A673 (cell line): ENCODE results near the gene SPDL1. TPM values are rescaled to one million over a fixed set of nuclear protein-coding genes. Genes with fewer than 3 reads are reported as not detected.

Experiments
- BruUV-seq: library from RNA; stranded (reverse); fragments of 400-500 nt; replicated peaks from 2 replicates; lab custom pipeline; 2021; lab: Mats Ljungman, UMichigan
- CTCF ChIA-PET: fragments of 300-600 bp; sonication (Branson Sonifier 250); formaldehyde crosslinking; loops from one replicate; lab custom pipeline; 2022; ENCODE audit warnings: antibody characterized with exemption; lab: Charles Lee
- POLR2A ChIA-PET: fragments of 300-600 bp; sonication (Branson Sonifier 250); formaldehyde crosslinking; loops from one replicate; lab custom pipeline; 2022; ENCODE audit warnings: antibody characterized with exemption; ENCODE audit not compliant: low non-redundant PET; lab: Charles Lee
- DNase-seq: peaks from one replicate; pipeline ENCODE4 v3.0.0-alpha.2; 2015; ENCODE audit warnings: low spot score
- H3K27ac ChIP-seq: fragments of 200-600 bp; sonication (generic); 2 replicates; pipeline ENCODE4 v1.5.1; 2016; ENCODE audit warnings: mixed run types, low read depth, mild to moderate bottlenecking, mixed read lengths, antibody characterized with exemption, low read length; ENCODE audit not compliant: poor library complexity, severe bottlenecking
- H3K27me3 ChIP-seq: fragments of 200-600 bp; sonication (generic); replicated peaks from 2 replicates; pipeline ENCODE4 v1.6.1; 2017; ENCODE audit warnings: mixed run types, low read depth, mild to moderate bottlenecking, mixed read lengths, antibody characterized with exemption, low read length; ENCODE audit not compliant: insufficient read depth, poor library complexity
- H3K36me3 ChIP-seq: fragments of 200-600 bp; sonication (generic); 2 replicates; pipeline ENCODE4 v1.6.1; 2016; ENCODE audit warnings: mixed run types, mild to moderate bottlenecking, mixed read lengths, antibody characterized with exemption, low read length; ENCODE audit not compliant: insufficient read depth, poor library complexity, severe bottlenecking
- H3K4me1 ChIP-seq: fragments of 200-600 bp; sonication (generic); 2 replicates; pipeline ENCODE4 v1.6.1; 2017; ENCODE audit warnings: mixed run types, mild to moderate bottlenecking, mixed read lengths, antibody characterized with exemption, low read length; ENCODE audit not compliant: insufficient read depth, poor library complexity, severe bottlenecking
- H3K4me3 ChIP-seq: fragments of 200-600 bp; sonication (generic); 2 replicates; pipeline ENCODE4 v1.5.1; 2016; ENCODE audit warnings: low read depth, mixed run types, mild to moderate bottlenecking, mixed read lengths, low read length; ENCODE audit not compliant: poor library complexity, severe bottlenecking
- H3K9me3 ChIP-seq: fragments of 200-600 bp; sonication (generic); 2 replicates; pipeline ENCODE4 v1.6.1; 2016; ENCODE audit warnings: mixed run types, low read depth, mild to moderate bottlenecking, mixed read lengths, antibody characterized with exemption, low read length; ENCODE audit not compliant: poor library complexity, severe bottlenecking
- CTCF ChIP-seq: fragments of 300-800, 200-600 bp; sonication (generic); conservative IDR thresholded peaks from 2 replicates; pipeline ENCODE4 v1.5.1; 2017; ENCODE audit warnings: low read depth, mild to moderate bottlenecking, antibody characterized with exemption, low read length, moderate library complexity, mixed read lengths
- EZH2 ChIP-seq: fragments of 200-600 bp; sonication (generic); IDR thresholded peaks from 2 replicates; pipeline ENCODE4 v1.6.1; 2017; ENCODE audit warnings: borderline replicate concordance, low read depth, mild to moderate bottlenecking, mixed read lengths, antibody characterized with exemption, low read length; ENCODE audit not compliant: poor library complexity, severe bottlenecking
- intact Hi-C: fragments of 100-400 bp; cut with micrococcal nuclease; formaldehyde crosslinking; loops from one replicate; pipeline ENCODE4 v1.10.0; 2022; ENCODE audit not compliant: unreplicated experiment
- total RNA-seq: library from RNA; stranded (reverse); gene quantifications from 2 replicates; pipeline ENCODE4 v1.2.3, GENCODE V29; 2021

The SPDL1 gene
- total RNA-seq, 1 experiment from 2014 or later, result 57.6 TPM

DNA sequence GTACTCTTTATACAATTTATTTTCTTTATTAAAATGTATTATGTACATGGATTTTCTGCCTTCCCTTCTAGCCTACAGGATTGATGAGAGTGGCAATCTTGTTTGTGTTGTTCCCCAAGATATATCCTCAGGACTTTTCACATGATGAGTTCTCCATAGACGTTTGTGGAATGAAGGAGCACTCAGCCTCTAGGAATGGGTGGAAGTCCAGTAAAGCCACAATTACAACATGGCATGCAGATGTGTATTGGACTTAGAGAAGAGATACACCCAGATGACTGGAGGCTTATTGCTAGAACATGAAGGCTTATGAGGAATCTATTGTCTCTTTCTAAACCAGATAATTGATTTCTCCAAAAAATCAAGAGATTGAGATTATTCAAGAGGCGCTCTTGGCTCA, 45.3 kb downstream of the SPDL1 start:
- H3K36me3 ChIP-seq, result no peaks in the 10 kb centered on the region
- no peak overlapping the region for H3K4me3 ChIP-seq
- DNase-seq, result no peak
- no peaks in the 10 kb centered on the region for H3K9me3 ChIP-seq
- ChIA-PET CTCF (no interaction called here), POLR2A (no interaction called here)
- no peak overlapping the region for H3K27ac ChIP-seq
- H3K27me3 ChIP-seq, result no peaks in the 10 kb centered on the region
- no peaks in the 10 kb centered on the region for H3K4me1 ChIP-seq
- BruUV-seq, result no TSS peak
- intact Hi-C loops, result no loop called here
- no peak for TF ChIP-seq EZH2

- Histone ChIP-seq H3K36me3 (no peaks in the 10 kb centered on the region), H3K27me3 (no peaks in the 10 kb centered on the region), H3K27ac (no peak overlapping the region), H3K4me1 (no peaks in the 10 kb centered on the region), H3K4me3 (no peak overlapping the region), H3K9me3 (peaks cover 5% of the 10 kb centered on the region)
- intact Hi-C loops, result no loop called here
- peak; percentile 33 for DNase-seq
- no TSS peak for BruUV-seq
- POLR2A ChIA-PET, result no interaction called here
- TF ChIP-seq EZH2 (no peak), CTCF (no peak)
- CTCF ChIA-PET, result no interaction called here
These were observed 46.4 kb downstream of the SPDL1 start for GRCh38 chr5:169629847-169630548.

GRCh38 chr5:169631360-169631759, 47.8 kb downstream of the SPDL1 start:
- CTCF ChIA-PET, result no interaction called here
- Histone ChIP-seq H3K4me3 (no peak overlapping the region), H3K36me3 (no peaks in the 10 kb centered on the region), H3K27me3 (no peaks in the 10 kb centered on the region), H3K27ac (no peak overlapping the region), H3K4me1 (no peaks in the 10 kb centered on the region), H3K9me3 (peaks cover 5% of the 10 kb centered on the region)
- no peak for DNase-seq
- intact Hi-C loops, result no loop called here
- POLR2A ChIA-PET, result no interaction called here
- no TSS peak for BruUV-seq
- TF ChIP-seq CTCF (no peak), EZH2 (no peak)

DNA sequence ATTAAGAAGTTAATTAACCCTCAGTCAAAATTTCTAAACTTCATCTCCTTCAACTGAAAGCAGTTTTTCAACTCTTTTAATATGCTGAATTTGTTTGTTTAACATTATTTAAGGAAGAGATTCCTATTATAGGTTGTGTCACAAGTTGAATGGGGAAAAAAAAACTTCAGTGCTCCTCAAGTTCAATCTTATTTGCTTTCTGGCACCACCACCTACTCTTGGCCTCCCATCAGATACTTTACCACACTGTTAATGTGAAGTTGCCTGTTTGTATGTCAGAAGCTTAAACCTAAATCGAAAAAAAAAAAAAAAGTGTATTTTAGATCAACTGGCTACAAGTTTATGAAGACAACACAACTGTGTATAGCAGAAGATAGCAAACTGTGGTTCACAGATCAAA, 49.4 kb downstream of the SPDL1 start:
- H3K4me3 ChIP-seq, result no peak overlapping the region
- peaks cover 5% of the 10 kb centered on the region for H3K9me3 ChIP-seq
- H3K27ac ChIP-seq, result no peak overlapping the region
- DNase-seq, result no peak
- TF ChIP-seq CTCF (no peak), EZH2 (no peak)
- H3K4me1 ChIP-seq, result no peaks in the 10 kb centered on the region
- CTCF ChIA-PET, result no interaction called here
- POLR2A ChIA-PET, result no interaction called here
- BruUV-seq, result no TSS peak
- H3K27me3 ChIP-seq, result no peaks in the 10 kb centered on the region
- intact Hi-C loops, result no loop called here
- H3K36me3 ChIP-seq, result no peaks in the 10 kb centered on the region
